Sciatic nerve (tissue), 2 donors: Measurements from ENCODE around the gene STK39. TPM values are rescaled to one million over a fixed set of nuclear protein-coding genes. Genes with fewer than 3 reads are reported as not detected.
"Not testable (repeated sequence)": the region's sequence is repeated elsewhere in the genome, so short reads cannot be mapped to it uniquely, and the experiment has no call there.

Source experiments
- ATAC-seq: fragments of 200-7000 bp; cut with Tn5 transposase; one replicate; pipeline ENCODE4 v1.9.1; 2020; ENCODE audit warnings: mild to moderate bottlenecking, moderate library complexity
- DNase-seq: peaks from one replicate; pipeline ENCODE4 v3.0.0-alpha.2; 2020; ENCODE audit warnings: low spot score
- intact Hi-C: fragments of 100-400 bp; cut with DNase I; formaldehyde crosslinking; loops from one replicate; pipeline ENCODE4 v1.14.2; 2022
- total RNA-seq: library from RNA; stranded (reverse); fragmentation: NEBNext Ultra II Directional; extraction: Animal tissue kit (Norgen Biotek cat#: 25700); gene quantifications from one replicate; pipeline ENCODE4 v1.2.1, GENCODE V29; 2021
- donor health status: DM: no; HTN: no; CAD: no.
- donor health status: DM: no; HTN: no; CAD: no.

Gene STK39
- total RNA-seq, 1 donor from 2014 or later, result 19.0 TPM

GRCh38 chr2:168042127-168042824, 205.1 kb downstream of the STK39 start:
- ATAC-seq, intact Hi-C loops, DNase-seq: not testable (repeated sequence)

DNA sequence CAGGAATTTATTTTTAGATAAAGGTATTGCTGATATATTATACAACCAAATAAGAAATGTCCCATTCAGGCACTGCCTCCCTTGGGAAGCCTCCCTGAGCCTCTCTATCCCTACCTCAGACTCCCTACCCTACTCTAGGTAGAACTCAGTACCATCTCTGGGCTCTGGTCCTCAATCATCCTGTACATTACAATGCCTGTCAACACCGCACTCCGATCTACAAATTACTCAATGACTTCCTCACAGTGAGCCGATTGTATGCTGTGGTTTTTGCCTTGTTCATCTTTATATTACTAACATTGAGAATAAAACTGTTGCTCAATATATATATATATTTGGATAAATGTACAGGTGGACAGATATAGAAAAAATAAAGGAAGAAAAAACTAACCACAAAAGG, 207.5 kb downstream of the STK39 start:
- intact Hi-C loops, result no loop called here

DNA sequence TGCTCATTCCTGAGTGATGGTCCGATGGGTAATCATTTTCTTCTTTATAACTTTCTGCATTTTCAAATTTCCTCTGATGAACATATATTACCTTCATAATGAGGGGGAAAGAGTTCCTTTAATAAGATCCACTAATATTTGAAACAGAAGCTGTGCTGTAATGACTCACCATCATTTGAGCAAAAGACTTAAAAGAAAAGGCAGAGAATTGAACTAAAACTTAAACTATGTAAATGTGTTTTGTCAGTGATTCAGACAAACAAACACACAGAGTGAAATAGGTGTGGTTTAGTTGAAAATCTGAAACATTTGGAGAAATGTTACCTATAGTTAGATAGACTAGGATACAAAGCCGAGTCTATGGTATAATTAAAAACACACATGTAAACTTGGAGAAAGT, 209.6 kb downstream of the STK39 start:
- intact Hi-C loops, result no loop called here
- DNase-seq, result no peak
- no peak for ATAC-seq

More for the DNA sequence above, 207.5 kb downstream of the STK39 start:
- DNase-seq (no peak), ATAC-seq (no peak)

- DNase-seq (no peak), ATAC-seq (no peak)
- intact Hi-C loops, result no loop called here
Observed at GRCh38 chr2:168035458-168035857, 211.9 kb downstream of the STK39 start.

- intact Hi-C loops, result no loop called here
- DNase-seq, result no peak
- ATAC-seq, result no peak
Observed at GRCh38 chr2:168034616-168035015, 212.8 kb downstream of the STK39 start.

GRCh38 chr2:168033966-168034365, 213.4 kb downstream of the STK39 start:
- no peak for ATAC-seq
- intact Hi-C loops, result no loop called here
- no peak for DNase-seq

DNA sequence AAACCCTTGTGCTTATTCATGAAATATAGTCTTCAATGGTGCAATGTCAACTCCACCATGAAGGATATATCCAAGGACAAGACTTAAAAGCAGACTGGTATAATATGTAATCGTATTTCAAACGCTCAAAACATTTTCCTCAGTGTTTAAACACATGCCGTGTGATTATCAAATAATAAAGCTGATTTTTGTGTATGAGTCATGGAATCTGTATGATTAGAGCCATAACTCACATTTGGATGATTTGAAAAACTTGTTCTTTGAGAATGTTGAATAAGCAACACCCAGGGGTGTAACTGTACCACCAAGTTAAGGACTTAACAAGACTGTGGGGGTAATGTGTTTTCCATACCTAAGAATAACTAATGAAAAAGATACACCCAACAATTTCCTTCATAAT, 215.3 kb downstream of the STK39 start:
- DNase-seq (no peak), ATAC-seq (no peak)
- intact Hi-C loops, result no loop called here

DNA sequence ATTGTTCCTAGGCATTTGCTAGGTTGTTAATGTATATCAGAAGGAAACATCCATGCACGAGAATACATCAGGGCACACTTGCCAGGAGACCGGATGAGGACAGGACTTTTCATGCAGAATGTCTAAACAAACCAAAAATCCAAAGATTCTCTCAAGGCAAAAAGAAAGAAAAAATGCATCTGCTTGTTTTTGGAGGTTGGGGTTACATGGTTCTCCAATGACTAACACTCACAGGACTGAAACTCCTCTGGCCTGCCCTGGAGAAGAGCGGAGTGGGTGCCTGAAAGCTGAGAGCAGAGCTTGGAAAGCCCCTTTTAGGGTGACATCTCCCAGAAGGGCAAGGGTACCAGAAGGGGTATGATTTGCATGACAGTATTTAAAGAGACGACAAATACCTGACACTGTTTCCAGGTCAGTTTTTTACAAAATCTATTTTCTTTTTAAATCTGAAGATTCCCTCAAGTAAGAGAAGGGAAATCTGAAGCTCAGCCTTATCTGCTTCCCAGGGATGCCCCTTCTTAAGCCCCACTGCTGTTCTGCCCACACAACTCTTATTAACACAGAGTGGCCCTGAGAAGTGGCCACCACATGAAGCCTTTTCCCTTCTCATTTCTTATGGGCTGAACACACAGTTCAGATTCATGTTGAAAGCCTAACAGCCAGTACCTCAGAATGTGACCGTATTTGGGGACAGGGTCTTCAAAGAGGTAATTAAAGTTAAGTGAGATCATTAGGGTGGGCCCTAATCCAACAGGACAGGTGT, 216.4 kb downstream of the STK39 start:
- ATAC-seq, result peak; percentile 15
- intact Hi-C loops, result no loop called here
- no peak for DNase-seq

DNA sequence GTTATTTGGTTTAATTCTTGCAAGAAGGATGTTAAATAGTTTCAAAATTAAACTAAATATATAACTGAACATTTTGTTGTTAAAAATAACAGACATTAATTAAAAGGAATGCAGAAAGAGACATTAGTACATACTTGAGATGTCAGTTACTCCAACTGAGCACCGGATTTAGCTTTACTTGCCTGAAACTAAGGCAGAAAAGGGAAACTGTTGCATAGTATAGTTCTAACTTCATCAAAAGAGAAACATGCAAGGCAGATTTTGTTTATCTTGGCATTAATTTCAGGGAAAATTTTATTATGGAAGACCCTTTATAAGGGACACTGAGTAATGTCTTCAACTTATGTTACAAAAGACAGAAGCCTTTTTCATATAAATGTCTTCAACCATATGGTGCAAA, 218.3 kb downstream of the STK39 start:
- no peak for ATAC-seq
- DNase-seq, result no peak
- intact Hi-C loops, result no loop called here

GRCh38 chr2:168028362-168028761, 219.0 kb downstream of the STK39 start:
- intact Hi-C loops, result no loop called here
- ATAC-seq (no peak), DNase-seq (no peak)

- ATAC-seq (peak; percentile 69), DNase-seq (no peak)
- intact Hi-C loops, result no loop called here
Observed at GRCh38 chr2:168025487-168026202, 221.8 kb downstream of the STK39 start.

GRCh38 chr2:168024459-168024858, 222.9 kb downstream of the STK39 start:
- ATAC-seq (no peak), DNase-seq (no peak)
- intact Hi-C loops, result no loop called here

- no peak for DNase-seq
- intact Hi-C loops, result no loop called here
Observed at GRCh38 chr2:168021800-168022587, 225.4 kb downstream of the STK39 start.

DNA sequence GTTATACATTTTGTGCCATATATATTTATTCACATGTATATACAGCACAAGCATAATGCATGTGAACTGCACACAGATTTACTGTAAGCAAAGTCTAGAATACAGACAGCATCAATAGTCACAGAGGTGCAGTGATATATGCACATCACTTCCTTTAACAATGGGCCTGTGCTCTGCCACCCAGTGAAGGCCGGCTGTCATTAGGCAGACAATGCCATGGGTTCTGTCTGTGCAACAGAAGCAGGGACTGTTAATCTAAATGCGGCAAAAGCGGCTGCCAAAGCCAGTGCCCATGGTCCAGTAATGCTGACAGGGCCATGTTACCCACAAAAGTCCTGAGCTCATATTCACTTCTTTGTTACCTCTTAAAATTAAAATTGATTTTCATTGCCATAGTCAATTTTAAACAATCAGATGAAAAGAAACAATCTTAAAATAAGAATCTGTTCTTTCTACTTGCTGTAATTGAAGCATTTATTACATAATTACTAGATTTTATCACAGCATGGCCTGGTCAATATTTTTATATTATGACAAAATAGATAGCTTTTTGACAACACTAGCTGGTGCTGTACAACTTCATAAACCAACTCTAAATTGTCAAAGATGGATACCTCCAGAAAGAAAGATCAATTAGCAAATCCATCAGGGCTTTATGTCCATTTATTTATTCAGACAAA, 232.0 kb downstream of the STK39 start:
- ATAC-seq (no peak), DNase-seq (no peak)
- intact Hi-C loops, result no loop called here

More at GRCh38 chr2:168021800-168022587, 225.4 kb downstream of the STK39 start:
- no peak for ATAC-seq

GRCh38 chr2:168009900-168010299, 237.5 kb downstream of the STK39 start:
- ATAC-seq (no peak), DNase-seq (no peak)
- intact Hi-C loops, result no loop called here

DNA sequence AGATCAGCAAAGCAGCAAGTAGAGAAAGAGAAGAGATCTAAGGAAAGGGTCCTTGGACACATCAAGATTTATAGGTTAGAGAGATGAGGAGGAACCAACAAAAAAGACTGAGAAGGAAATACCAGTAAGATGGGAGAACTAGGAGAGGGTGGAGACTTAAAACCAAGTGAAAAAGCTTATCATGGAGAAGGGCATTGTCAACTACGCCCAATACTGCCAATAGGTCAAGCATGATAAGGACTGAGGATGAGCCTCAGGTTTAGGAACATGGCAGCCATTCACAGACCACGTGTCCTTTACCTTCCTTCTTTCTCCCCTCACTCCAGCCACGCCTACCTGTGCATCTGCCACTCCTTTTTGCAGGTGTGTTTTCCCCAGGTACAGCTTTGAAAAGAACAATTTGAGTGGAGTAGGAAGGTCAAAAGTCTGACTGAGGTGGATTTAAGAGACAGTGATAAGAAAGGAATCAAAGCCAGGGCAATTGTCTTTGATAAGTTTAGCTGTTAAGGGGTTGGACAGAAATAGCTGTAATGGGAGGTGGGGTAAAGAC, 238.7 kb downstream of the STK39 start:
- intact Hi-C loops, result no loop called here
- DNase-seq (no peak), ATAC-seq (no peak)

- intact Hi-C loops, result no loop called here
- no peak for ATAC-seq
- DNase-seq, result no peak
Observed at GRCh38 chr2:168006498-168006897, 240.9 kb downstream of the STK39 start.

DNA sequence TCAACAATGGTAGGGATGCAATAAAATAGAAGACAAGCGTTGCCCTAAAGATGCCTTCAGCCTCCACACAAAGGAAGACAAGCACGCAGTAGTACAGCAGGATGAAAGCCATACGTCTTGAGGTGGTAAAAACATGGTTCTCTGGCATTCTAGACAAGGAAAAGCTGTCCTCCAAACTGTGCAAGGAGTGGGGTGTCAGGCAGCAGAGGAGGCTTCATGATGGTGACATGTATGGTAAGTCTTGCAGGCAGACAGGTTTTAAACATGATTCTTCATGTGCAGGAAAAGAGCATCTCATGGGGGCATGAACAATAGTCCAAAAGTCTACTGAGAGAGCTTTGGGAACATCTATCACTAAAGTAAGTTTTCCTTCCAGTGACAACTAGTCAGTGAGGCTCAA, 241.8 kb downstream of the STK39 start:
- intact Hi-C loops, result no loop called here
- no peak for DNase-seq
- ATAC-seq, result no peak
